ENCODE measurements around the gene MYO9B.
"Not testable (repeated sequence)": the region's sequence is repeated elsewhere in the genome, so short reads cannot be mapped to it uniquely, and the experiment has no call there.

Gene MYO9B

DNA sequence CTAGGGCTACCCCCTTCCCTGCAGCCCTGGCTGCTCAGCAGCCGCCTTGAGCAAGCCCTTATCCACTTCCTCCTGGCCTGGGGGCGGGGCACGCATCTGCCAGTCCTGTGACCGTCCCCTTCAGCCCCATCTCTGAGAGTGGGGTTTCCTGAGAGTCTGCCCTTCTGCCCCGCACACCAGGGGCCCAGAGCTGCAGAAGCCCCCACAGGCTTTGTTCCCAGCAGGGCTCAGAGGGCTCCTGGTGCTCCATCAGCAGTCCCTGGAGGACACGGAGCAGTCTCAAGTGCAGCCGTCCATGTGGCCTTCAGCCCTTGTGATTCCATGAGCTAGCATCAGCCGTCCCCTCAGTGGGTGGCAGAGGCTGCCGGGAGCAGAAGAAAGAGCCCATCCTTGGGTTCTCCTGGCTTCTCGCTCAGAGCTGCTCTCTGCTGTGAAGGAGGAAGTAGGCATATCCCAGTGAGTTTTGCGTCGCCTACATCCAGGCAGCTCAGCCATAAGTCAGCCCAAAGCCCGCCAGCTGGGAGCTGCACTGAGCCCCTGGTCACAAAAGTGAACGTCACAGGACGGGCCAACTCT, 16.3 kb downstream of the MYO9B start:
- H3K36me3 ChIP-seq (ENCODE audit: low read length), result no peaks in the 10 kb centered on the region
- no peak for TF ChIP-seq CTCF (IDR thresholded peaks at IDR 0.05; ENCODE audit: insufficient read depth, low read length, poor library complexity, severe bottlenecking)
- TF ChIP-seq EZH2phosphoT487 (conservative IDR thresholded peaks at IDR 0.05; ENCODE audit: low read length), result no peak
- H3K27me3 ChIP-seq (ENCODE audit: low read length), result no peaks in the 10 kb centered on the region
- H2AFZ ChIP-seq (ENCODE audit: low read depth, low read length, severe bottlenecking), result no peak overlapping the region
- H3K4me3 ChIP-seq (ENCODE audit: insufficient read depth, low read length, poor library complexity, severe bottlenecking), result no peak overlapping the region
- H3K9ac ChIP-seq (ENCODE audit: low read length), result no peak overlapping the region
- no peaks in the 10 kb centered on the region for H3F3A ChIP-seq (ENCODE audit: insufficient read depth)
- H3K79me2 ChIP-seq (ENCODE audit: insufficient read depth, low read length), result peaks cover 97% of the 10 kb centered on the region
- H3K4me2 ChIP-seq (ENCODE audit: low read depth, low read length, poor library complexity, severe bottlenecking), result no peak overlapping the region
- no peaks in the 10 kb centered on the region for H3K9me3 ChIP-seq (ENCODE audit: insufficient read depth, low read length)
- no peak overlapping the region for H3K27ac ChIP-seq (ENCODE audit: low read depth, low read length)
- H3K9me2 ChIP-seq (replicated peaks; ENCODE audit: insufficient read depth, low read length), result no peaks in the 10 kb centered on the region
- H4K20me1 ChIP-seq (ENCODE audit: low read depth, low read length), result no peaks in the 10 kb centered on the region

DNA sequence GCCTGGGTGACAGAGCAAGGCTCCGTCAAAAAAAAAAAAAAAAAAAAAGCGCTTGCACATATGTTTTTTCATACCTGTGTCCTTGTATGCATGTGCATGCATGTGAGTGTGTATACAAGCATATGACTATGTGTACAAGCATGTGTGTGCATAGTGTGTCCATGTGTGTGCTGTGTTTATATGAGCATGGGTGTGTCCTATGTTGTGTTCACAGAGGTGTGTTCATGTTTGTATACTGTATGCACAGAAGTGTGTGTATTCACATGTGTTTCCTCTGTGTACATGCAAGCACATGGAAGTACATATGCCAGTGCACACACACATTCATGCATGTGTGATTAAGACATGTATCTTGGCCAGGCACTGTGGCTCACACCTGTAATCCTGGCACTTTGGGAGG, 17.1 kb downstream of the MYO9B start:
- Histone ChIP-seq H3K9me2 (replicated peaks; ENCODE audit: insufficient read depth, low read length) (no peaks in the 10 kb centered on the region), H3F3A (ENCODE audit: insufficient read depth) (no peaks in the 10 kb centered on the region), H3K4me2 (ENCODE audit: low read depth, low read length, poor library complexity, severe bottlenecking) (no peak overlapping the region), H3K79me2 (ENCODE audit: insufficient read depth, low read length) (peaks cover 97% of the 10 kb centered on the region), H3K9me3 (ENCODE audit: insufficient read depth, low read length) (no peaks in the 10 kb centered on the region), H3K9ac (ENCODE audit: low read length) (no peak overlapping the region), H3K4me3 (ENCODE audit: insufficient read depth, low read length, poor library complexity, severe bottlenecking) (no peak overlapping the region), H3K27ac (ENCODE audit: low read depth, low read length) (no peak overlapping the region), H2AFZ (ENCODE audit: low read depth, low read length, severe bottlenecking) (no peak overlapping the region), H3K36me3 (ENCODE audit: low read length) (no peaks in the 10 kb centered on the region), H4K20me1 (ENCODE audit: low read depth, low read length) (peaks cover 4% of the 10 kb centered on the region; the same call in 1 of the 2 replicates), H3K27me3 (ENCODE audit: low read length) (no peaks in the 10 kb centered on the region)
- TF ChIP-seq EZH2phosphoT487 (conservative IDR thresholded peaks at IDR 0.05; ENCODE audit: low read length) (no peak), CTCF (IDR thresholded peaks at IDR 0.05; ENCODE audit: insufficient read depth, low read length, poor library complexity, severe bottlenecking) (no peak)

DNA sequence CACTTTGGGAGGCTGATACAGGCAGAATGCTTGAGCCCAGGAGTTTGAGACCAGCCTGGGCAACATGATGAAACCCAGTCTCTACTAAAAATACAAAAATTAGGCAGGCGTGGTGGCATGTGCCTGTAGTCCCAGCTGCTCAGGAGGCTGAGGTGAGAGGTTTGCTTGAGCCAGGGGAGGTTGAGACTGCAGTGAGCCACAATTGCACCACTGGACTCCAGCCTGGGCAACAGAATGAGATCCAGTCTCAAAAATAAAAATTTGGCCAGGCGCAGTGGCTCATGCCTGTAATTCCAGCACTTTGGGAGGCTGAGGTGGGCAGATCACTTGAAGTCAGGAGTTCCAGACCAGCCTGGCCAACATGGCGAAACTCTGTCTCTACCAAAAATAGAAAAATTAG, 19.1 kb downstream of the MYO9B start:
- not testable (repeated sequence) for H3F3A ChIP-seq (ENCODE audit: insufficient read depth); H3K36me3 ChIP-seq (ENCODE audit: low read length); H3K4me2 ChIP-seq (ENCODE audit: low read depth, low read length, poor library complexity, severe bottlenecking); H3K9me2 ChIP-seq (replicated peaks; ENCODE audit: insufficient read depth, low read length); H2AFZ ChIP-seq (ENCODE audit: low read depth, low read length, severe bottlenecking); H3K9me3 ChIP-seq (ENCODE audit: insufficient read depth, low read length); H3K27ac ChIP-seq (ENCODE audit: low read depth, low read length); H3K27me3 ChIP-seq (ENCODE audit: low read length); H3K9ac ChIP-seq (ENCODE audit: low read length); H3K4me3 ChIP-seq (ENCODE audit: insufficient read depth, low read length, poor library complexity, severe bottlenecking); H4K20me1 ChIP-seq (ENCODE audit: low read depth, low read length)
- peaks cover 93% of the 10 kb centered on the region for H3K79me2 ChIP-seq (ENCODE audit: insufficient read depth, low read length)

DNA sequence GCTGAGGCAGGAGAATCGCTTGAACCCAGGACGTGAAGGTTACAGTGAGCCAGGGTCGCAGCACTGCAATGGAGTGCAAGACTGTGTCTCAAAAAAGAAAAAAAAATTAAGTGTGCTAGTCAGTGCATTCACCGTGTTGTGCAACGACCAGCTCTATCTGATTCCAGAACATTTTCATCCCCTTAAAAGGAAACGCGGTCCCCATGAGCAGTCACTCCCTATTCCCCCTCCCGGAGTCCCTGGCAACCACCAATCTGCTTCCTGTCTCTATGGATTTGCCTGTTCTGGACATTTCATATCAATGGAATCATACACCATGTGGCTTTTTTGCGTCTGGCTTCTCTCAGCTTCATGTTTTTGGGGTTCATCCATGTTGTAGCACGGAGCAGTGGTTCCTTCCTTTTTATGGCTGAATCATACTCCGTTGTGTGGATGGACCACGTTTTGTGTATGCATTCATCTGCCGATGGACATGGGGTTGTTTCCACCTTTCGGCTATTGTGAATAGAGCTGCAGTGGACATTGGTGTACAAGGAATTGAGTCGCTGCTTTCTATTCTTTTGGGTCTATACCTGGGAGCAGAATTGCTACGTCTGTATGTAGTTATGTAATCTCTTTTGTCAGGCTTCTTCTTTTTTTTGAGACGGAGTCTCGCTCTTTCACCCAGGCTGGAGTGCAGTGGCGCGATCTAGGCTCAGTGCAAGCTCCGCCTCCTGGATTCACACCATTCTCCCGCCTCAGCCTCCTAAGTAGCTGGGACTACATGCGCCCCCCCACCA, 19.8 kb downstream of the MYO9B start:
- no peaks in the 10 kb centered on the region for H3F3A ChIP-seq (ENCODE audit: insufficient read depth)
- no peak overlapping the region for H3K9ac ChIP-seq (ENCODE audit: low read length)
- no peaks in the 10 kb centered on the region for H3K9me2 ChIP-seq (replicated peaks; ENCODE audit: insufficient read depth, low read length)
- no peak overlapping the region for H3K4me3 ChIP-seq (ENCODE audit: insufficient read depth, low read length, poor library complexity, severe bottlenecking)
- no peaks in the 10 kb centered on the region for H3K36me3 ChIP-seq (ENCODE audit: low read length)
- no peak overlapping the region for H3K4me2 ChIP-seq (ENCODE audit: low read depth, low read length, poor library complexity, severe bottlenecking)
- no peaks in the 10 kb centered on the region for H3K9me3 ChIP-seq (ENCODE audit: insufficient read depth, low read length)
- no peak overlapping the region for H2AFZ ChIP-seq (ENCODE audit: low read depth, low read length, severe bottlenecking)
- no peak overlapping the region for H3K27ac ChIP-seq (ENCODE audit: low read depth, low read length)
- peaks cover 93% of the 10 kb centered on the region for H3K79me2 ChIP-seq (ENCODE audit: insufficient read depth, low read length)
- no peak for TF ChIP-seq EZH2phosphoT487 (conservative IDR thresholded peaks at IDR 0.05; ENCODE audit: low read length)
- no peak for TF ChIP-seq CTCF (IDR thresholded peaks at IDR 0.05; ENCODE audit: insufficient read depth, low read length, poor library complexity, severe bottlenecking)
- no peaks in the 10 kb centered on the region for H3K27me3 ChIP-seq (ENCODE audit: low read length)
- peaks cover 6% of the 10 kb centered on the region; the same call in 1 of the 2 replicates for H4K20me1 ChIP-seq (ENCODE audit: low read depth, low read length)
